Activated T-cell treated with anti-CD3 and anti-CD28 coated beads, Interleukin-2, amount 50 U/mL, for 48 hours (primary cell): ENCODE measurements around the gene CDADC1.
A peak's percentile ranks its signal among the peaks of the same experiment; 100 is the strongest.

Experiments
- DNase-seq, 2 experiments: peaks; one replicate each; pipeline ENCODE4 v3.0.0-alpha.2; 2020

The CDADC1 gene

DNA sequence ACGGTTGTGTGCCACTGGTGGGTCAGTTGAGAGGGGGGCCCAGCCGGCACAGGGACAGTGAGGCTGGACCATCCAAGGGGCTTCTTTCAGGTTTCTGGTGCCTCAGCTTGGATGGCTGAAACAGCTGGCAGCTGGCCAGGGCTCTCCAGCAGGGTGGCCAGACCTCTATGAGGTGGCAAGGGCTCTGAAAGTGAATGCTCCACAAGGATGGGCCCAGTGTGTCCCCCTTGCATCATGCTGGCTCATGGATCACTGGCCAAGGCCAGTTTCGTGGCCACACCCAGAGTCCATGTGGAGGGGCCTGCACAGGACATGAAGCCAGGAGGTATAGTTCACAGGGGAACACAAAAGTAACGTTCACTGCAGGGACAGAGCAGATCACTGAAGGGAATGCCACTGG lies 49.6 kb downstream of the CDADC1 start:
- DNase-seq, result no peak

DNA sequence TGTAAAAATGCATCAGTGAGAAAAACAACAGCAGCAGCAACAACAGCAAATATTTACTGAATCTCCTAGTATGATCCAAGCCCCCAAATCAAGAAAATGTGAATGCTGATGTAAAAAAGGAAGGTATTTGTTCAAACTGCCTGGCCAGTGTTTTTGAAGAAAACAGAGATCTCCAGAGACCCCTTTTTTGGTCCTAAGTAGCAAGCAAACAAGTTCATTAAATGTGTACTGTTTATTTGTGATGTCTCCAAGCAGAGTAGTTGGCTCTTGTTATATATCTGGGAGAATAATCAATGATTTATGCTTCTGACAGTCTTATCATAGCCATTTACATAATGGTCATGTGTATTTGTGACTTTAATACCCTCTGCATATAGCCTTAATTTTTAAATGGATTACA lies 50.7 kb downstream of the CDADC1 start:
- DNase-seq, result no peak

DNA sequence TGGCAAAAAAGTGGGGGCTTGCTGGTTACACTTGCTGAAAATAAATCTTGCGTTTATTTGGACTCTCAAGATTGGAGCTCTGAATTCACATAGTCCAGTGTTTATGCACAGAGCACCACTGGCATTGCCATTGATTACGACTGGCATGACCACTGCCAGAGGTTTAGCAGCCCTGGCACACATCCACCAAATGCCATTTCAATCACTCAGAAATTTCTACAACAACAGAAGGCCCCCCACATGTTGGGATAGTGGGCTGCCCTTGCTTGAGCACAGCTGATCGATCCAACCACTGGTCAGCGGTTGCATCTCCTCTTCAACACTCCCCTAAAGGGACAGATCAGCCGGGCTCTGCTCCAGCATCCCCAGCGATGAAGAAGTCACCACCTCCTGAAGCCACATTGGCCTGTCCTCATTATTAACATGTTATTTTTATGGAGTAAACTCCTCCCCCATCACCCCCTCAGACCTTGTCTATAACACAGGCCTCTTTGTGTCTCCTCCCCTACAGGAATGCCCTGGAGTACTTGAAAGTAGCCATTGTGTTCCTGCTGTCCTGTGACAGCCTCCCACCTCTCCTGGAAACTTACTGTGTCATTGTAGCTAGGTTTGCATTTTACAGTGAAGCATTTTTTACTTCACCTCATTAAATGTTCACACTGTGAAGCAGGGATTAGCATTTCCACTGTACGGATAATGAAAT lies 51.3 kb downstream of the CDADC1 start:
- DNase-seq, result no peak

DNA sequence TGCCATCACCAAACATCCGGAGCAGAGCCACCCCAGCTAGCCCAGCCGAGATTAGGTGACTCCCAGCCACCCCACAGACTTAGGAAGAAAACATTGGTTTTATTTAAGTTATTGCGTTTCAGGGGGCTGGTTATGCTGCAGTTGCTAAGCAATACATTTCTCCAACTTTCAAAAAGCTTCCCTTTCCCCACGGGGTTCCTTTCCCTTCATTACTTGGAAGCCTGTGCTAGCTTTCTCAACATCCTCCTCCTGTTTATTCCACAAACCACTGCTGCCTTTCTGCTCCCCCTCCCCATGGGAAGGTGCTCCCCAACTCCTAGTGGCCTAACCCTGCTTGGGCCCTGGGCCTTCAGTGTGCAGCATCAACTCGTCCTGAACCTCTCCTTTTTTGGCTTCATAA lies 52.6 kb downstream of the CDADC1 start:
- DNase-seq, result no peak

DNA sequence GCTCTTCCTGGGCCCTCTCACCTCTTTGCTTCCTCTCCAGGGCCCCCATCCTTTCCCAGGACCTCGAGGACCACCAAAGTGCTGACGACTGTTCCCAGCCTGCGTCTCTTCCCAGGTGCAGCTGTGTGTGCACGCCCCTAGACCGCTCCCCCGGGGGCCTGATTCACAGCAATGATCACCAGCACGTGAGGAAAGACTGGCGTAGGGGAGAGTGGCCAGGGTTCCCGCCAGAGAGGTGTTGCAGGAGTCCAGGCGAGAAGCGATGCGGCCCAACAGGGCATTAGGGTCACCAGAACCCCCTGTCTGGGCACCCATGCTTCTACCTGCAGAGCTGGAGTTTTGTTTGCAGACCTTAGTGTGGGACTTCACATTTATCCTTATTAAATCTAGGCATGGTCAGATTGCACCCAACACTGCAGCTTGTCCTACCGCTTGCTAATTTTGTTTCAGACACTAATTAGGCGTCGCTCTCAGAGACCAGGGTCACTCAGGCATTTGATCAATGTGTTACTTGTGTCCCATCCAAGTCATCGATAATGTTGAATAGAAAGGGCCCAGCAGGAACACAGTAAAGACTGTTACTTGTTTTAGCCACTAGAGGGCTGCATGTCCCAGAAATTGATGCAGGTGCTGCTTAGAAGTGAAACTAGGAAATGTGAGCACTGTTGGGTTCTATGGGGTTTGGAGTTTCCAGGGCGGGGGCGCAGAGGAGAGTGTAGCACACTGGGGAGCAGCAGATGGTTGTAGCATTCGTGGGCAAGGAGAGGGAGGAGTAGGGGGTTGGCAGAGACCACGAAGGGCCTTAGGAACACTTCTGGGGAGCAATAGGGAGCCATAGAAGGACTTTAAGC lies 53.2 kb downstream of the CDADC1 start:
- peak; percentile 67 to 73 for DNase-seq

- no peak for DNase-seq
Observed at GRCh38 chr13:49302222-49302621, 54.5 kb downstream of the CDADC1 start.

- no peak for DNase-seq
Observed at GRCh38 chr13:49302817-49303216, 55.1 kb downstream of the CDADC1 start.

DNA sequence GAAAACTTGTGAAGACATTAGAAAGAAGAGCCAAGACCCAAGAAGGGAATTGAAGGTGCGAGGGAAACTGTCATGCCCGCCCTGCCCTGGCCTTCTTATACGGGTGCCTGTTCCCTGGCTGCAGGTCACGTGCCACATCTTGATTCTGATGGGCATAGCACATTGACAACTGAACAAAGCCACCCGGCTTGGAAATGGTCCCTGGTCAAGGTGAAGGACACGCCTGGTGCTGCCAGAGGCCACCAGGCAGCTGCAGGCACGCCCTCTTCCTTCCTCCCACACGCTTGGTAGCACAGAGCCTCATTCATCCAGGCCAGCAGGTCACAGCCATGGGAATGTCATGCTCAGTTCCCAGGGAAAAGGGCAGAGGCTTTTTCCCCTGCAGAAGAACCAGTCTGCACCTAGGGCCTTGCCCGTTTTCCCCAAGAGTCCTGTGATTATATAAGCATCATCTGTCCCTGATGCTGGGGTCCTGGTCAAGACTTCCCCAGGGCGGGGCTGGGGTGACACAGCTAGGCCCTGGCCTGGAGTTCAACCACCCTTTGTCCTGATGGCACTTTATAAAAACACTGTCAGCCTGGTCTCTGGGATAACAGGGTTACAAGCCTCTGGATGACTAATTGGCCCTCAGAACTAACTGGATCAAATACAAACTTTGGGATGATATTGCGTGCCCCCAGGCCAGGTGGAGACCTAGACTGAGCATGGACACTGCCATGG lies 56.0 kb downstream of the CDADC1 start:
- DNase-seq, result no peak

DNA sequence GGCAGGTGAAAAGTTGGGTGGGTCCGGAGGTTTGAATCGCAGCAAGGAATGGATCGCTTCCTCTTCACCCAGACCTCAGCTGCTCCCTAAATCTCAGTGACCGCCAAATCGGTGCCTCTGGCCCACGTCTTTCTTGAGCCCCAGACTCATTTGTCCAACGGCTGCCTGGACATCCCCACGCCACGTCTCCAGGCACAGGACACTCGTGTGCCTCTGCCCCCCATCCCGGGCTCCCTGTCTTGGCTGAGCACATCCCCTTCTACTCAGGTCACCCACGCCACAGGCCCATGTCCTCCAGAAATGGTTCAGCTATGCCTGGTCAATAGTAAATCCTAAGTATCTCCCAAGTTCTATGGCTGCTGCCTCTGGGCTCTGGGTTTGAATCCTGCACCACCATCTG lies 56.6 kb downstream of the CDADC1 start:
- DNase-seq, result no peak

GRCh38 chr13:49304763-49305700 lies 57.3 kb downstream of the CDADC1 start:
- no peak for DNase-seq

DNA sequence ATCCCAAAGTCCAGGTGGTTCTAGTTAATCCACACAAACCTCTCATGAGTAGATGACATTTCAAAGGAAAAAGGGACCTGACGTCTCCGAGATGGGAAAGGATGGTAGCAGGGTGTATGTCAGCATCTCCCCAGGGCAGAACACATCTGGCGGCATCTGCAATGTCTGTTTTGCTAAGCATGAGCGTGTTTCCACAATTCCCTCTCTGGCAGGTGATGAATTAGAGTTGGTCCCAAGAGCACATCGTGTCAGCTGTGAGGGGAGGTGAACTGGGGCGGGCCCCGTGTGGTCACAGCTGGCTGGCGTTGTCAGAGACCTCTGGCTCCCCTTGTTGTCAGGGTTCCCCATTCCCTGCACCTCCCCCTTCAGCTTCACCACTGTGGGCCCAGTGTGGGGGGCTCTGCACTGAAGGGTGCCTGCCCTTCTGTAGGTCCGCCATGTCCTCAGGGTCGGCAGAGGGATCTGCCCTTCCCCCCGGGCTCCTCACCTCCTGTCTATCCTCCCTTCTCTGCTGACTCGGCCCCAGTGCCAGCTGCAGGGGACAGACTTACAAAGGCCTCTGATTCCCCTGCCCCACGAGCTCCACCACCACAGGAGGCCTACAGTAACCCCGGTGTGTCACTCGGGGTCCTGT lies 58.2 kb downstream of the CDADC1 start:
- DNase-seq, result no peak

DNA sequence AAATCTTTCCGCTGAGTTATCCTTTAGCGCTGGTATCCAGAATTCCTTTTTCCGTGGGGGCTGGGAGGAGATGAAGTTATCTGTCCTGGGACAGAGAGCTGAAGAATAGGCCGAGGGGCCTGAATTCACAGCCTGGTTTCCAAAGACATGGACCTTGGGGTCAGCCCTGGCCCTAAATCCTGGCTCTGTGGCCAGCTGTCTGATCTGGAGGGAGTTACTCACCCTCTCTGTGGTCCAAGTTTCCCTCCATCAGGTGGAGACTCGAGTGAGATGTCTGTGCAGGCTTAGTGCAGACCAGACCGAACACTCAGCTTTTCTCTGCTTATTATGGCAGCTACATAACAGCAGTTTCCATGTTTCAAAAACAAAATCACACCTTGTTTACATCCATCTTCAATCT lies 59.6 kb downstream of the CDADC1 start:
- DNase-seq, result no peak

DNA sequence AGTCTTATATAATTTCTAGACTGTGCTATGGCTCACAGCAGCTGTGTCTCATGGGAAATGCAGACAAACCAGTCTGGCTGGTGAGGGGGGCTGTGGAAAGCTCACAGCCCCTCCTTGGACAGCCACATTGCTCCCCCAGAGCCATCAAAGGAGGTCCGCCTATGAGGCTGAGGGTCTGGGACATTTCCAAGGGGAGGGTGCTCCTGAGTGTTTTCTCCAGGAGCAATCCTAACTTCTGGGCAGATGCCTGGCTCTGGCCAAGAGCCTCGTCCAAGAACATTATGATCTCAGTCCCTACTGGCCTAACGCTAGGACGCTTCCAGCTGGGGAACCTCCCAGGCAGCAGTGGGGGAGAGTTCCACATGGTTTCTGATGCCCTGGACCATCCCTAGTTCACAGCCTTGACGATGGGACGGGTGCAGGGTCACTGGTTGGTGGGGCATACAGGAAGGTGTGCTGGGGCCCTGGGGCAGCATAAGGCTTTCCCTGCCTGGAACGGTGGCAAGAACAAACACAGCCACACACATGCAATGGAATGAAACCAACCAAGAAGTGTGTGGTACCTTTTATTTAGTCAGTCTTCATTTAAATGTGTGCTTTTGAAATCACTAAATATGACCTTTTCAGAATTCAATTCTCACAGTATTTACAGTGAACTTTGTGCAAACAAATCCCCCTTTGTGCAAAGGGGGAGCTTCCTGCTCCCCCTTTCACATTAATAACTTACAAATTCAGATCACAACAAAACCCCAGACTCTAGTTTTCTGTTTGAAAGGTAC lies 60.6 kb downstream of the CDADC1 start:
- no peak for DNase-seq

DNA sequence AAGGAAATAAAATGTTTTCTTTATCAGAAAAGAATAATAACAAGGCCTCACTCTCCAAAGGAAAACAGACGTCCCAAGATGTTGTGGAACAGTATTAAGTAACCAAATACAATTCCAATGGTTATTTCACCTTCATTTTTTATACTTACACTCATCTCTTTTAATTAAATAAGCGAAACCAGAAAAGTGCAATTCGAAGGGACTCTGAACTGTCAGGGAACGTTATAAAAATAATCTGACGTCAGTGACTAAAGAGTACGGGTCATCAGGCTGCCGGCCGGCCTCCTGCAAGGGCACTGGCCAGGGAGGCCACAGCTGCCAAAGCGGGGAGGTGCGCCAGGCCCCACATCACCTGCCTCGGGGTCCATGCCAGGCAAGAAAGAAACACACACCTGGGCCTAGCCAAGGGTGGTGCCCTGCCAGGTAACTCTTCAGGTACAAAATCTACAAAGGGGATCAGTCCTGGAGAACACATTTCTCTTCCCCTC lies 61.2 kb downstream of the CDADC1 start:
- no peak for DNase-seq

GRCh38 chr13:49310251-49310650 lies 62.5 kb downstream of the CDADC1 start:
- no peak for DNase-seq

GRCh38 chr13:49311816-49312215 lies 64.1 kb downstream of the CDADC1 start:
- DNase-seq, result no peak

DNA sequence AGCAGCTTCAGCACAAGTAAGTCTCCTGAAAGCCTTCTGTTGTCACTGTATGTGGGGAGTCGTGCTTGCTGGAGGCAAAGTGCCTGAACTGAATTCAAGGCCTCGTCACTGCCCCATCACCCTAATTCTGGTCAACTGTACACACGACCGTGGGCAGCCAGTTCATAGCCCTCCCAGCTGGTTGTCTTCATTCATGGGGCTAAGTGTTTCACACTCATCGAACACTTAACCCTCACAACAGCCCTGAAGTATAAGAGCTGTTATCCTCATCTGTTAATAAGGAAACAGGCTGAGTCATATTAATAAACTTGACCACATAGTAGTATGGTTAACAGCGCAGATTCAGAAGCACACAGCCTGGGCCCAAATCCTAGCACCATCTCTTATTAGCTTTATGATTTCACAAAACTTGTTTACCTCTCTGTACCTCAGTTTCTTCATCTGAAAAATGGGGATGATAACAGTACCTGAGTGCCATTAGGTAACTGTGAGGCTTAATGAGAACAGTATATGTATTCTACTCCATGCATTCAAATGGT lies 66.7 kb downstream of the CDADC1 start:
- DNase-seq, result no peak

- DNase-seq, result no peak
Observed at GRCh38 chr13:49315036-49315565, 67.4 kb downstream of the CDADC1 start.

DNA sequence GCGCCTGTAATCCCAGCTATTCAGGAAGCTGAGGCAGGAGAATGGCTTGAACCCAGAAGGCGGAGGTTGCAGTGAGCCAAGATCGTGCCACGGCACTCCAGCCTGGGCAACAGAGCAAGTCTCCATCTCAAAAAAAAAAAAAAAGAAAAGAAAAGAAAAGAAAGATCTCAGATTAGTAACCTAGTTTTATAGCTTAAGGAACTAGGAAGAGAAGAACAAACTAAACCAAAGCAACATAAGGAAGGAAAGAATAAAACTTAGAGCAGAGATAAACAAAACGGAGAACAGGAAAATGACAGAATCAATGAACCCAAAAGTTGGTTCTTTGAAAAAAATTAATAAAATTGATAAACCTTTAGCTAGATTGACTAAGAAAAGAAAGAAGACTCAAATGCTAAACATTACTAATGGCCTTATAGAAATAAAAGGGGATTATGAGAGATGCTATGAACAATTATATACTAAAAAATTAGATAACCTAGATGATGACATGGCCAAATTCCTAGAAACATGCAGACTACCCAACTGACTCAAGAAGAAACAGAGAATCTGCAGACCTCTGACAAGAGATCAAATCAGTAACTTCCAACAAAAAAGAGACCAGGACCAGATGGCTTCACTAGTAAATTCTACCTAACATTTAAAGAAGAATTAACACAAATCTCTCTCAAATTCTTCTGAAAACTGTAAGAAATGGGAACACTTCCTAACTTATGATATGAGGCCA lies 68.2 kb downstream of the CDADC1 start:
- DNase-seq, result no peak

- DNase-seq, result no peak
Observed at GRCh38 chr13:49319551-49319950, 71.8 kb downstream of the CDADC1 start.
